HEK293 (cell line): ENCODE data around the gene ZKSCAN4.

Experiments used
- CTCF ChIA-PET: fragments of 350-600 bp; formaldehyde crosslinking; extraction: SDS; loops from one replicate; lab custom pipeline; 2021; ENCODE audit warnings: antibody characterized with exemption; lab: Yijun Ruan, JAX
- POLR2A ChIA-PET: fragments of 300-600 bp; formaldehyde crosslinking; extraction: SDS; loops from one replicate; lab custom pipeline; 2020; ENCODE audit warnings: antibody characterized with exemption, inconsistent platforms; lab: Yijun Ruan, JAX
- H3K27ac ChIP-seq: fragments of 200-500 bp; sonication (Bioruptor generic); 2 replicates; pipeline ENCODE4 v1.5.1; 2014; ENCODE audit warnings: low read depth, low read length, control low read depth, inconsistent platforms; ENCODE audit errors: extremely low read depth
- H3K36me3 ChIP-seq, 2 experiments: fragments of 200-500 bp in 1 of 2; sonication (Bioruptor generic) in 1 of 2; 1 replicate in 1 of 2; 2 replicates in 1 of 2; pipeline ENCODE4 v1.5.1; 2014 to 2017; ENCODE audit warnings: inconsistent platforms in 2 of 2, low read length in 2 of 2; ENCODE audit not compliant: control insufficient read depth in 2 of 2, insufficient read depth in 1 of 2
- H3K4me1 ChIP-seq: fragments of 200-500 bp; sonication (Bioruptor generic); 2 replicates; pipeline ENCODE4 v1.5.1; 2014; ENCODE audit warnings: mild to moderate bottlenecking, low read length, inconsistent platforms; ENCODE audit not compliant: control insufficient read depth, insufficient read depth
- H3K4me3 ChIP-seq: 2 replicates; pipeline ENCODE4 v1.5.1; 2011; ENCODE audit warnings: low read depth, mild to moderate bottlenecking, control low read depth, low read length, moderate library complexity
- H3K9me3 ChIP-seq: fragments of 200-500 bp; sonication (Bioruptor generic); 2 replicates; pipeline ENCODE4 v1.5.1; 2014; ENCODE audit warnings: low read depth, low read length, inconsistent platforms; ENCODE audit not compliant: control insufficient read depth, insufficient read depth
- ATF2 ChIP-seq: fragments of 450-650 bp; formaldehyde crosslinking; IDR thresholded peaks from 2 replicates; pipeline ENCODE4 v1.5.1; 2016; ENCODE audit warnings: missing biosample characterization, missing genetic modification characterization, low read depth
- KLF16 ChIP-seq: fragments of 450-650 bp; formaldehyde crosslinking; IDR thresholded peaks from 2 replicates; pipeline ENCODE4 v1.5.1; 2017; ENCODE audit warnings: missing biosample characterization, missing genetic modification characterization
- KLF17 ChIP-seq: fragments of 450-650 bp; formaldehyde crosslinking; IDR thresholded peaks from 2 replicates; pipeline ENCODE4 v1.5.1; 2016; ENCODE audit warnings: missing biosample characterization, missing genetic modification characterization
- KLF8 ChIP-seq: fragments of 450-650 bp; formaldehyde crosslinking; IDR thresholded peaks from 2 replicates; pipeline ENCODE4 v1.5.1; 2016; ENCODE audit warnings: missing biosample characterization, missing genetic modification characterization
- MZF1 ChIP-seq: fragments of 450-650 bp; formaldehyde crosslinking; IDR thresholded peaks from 2 replicates; pipeline ENCODE4 v1.5.1; 2017; ENCODE audit warnings: missing biosample characterization, missing genetic modification characterization, borderline replicate concordance
- OSR2 ChIP-seq: fragments of 450-650 bp; formaldehyde crosslinking; IDR thresholded peaks from 2 replicates; pipeline ENCODE4 v1.5.1; 2016; ENCODE audit warnings: missing biosample characterization, missing genetic modification characterization
- OVOL3 ChIP-seq: fragments of 450-650 bp; formaldehyde crosslinking; IDR thresholded peaks from 2 replicates; pipeline ENCODE4 v1.5.1; 2016; ENCODE audit warnings: missing biosample characterization, missing genetic modification characterization
- SCRT1 ChIP-seq: fragments of 450-650 bp; formaldehyde crosslinking; IDR thresholded peaks from 2 replicates; pipeline ENCODE4 v1.5.1; 2016; ENCODE audit warnings: missing biosample characterization, missing genetic modification characterization, borderline replicate concordance
- SP2 ChIP-seq: fragments of 450-650 bp; formaldehyde crosslinking; IDR thresholded peaks from 2 replicates; pipeline ENCODE4 v1.5.1; 2016; ENCODE audit warnings: missing biosample characterization, missing genetic modification characterization
- YY2 ChIP-seq: fragments of 450-650 bp; formaldehyde crosslinking; IDR thresholded peaks from 2 replicates; pipeline ENCODE4 v1.5.1; 2016; ENCODE audit warnings: missing biosample characterization, missing genetic modification characterization
- ZBTB10 ChIP-seq: fragments of 450-650 bp; formaldehyde crosslinking; IDR thresholded peaks from 2 replicates; pipeline ENCODE4 v1.5.1; 2016; ENCODE audit warnings: missing biosample characterization, missing genetic modification characterization
- ZBTB44 ChIP-seq: fragments of 450-650 bp; IDR thresholded peaks from 2 replicates; pipeline ENCODE4 v1.5.1; 2018; ENCODE audit warnings: missing biosample characterization, mild to moderate bottlenecking, missing genetic modification characterization
- ZIC2 ChIP-seq: fragments of 450-650 bp; formaldehyde crosslinking; IDR thresholded peaks from 2 replicates; pipeline ENCODE4 v1.5.1; 2016; ENCODE audit warnings: missing biosample characterization, missing genetic modification characterization
- ZNF10 ChIP-seq: fragments of 450-650 bp; formaldehyde crosslinking; IDR thresholded peaks from 2 replicates; pipeline ENCODE4 v1.5.1; 2017; ENCODE audit warnings: missing biosample characterization, missing genetic modification characterization
- ZNF114 ChIP-seq: fragments of 450-650 bp; formaldehyde crosslinking; IDR thresholded peaks from 2 replicates; pipeline ENCODE4 v1.5.0; 2017; ENCODE audit warnings: missing biosample characterization, missing genetic modification characterization
- ZNF211 ChIP-seq: fragments of 450-650 bp; formaldehyde crosslinking; IDR thresholded peaks from 2 replicates; pipeline ENCODE4 v1.5.1; 2016; ENCODE audit warnings: low read depth, missing biosample characterization, missing genetic modification characterization
- ZNF24 ChIP-seq: fragments of 450-650 bp; formaldehyde crosslinking; IDR thresholded peaks from 2 replicates; pipeline ENCODE4 v1.5.1; 2016; ENCODE audit warnings: missing biosample characterization, missing genetic modification characterization
- ZNF280C ChIP-seq: fragments of 450-650 bp; formaldehyde crosslinking; IDR thresholded peaks from 2 replicates; pipeline ENCODE4 v1.5.1; 2016; ENCODE audit warnings: missing biosample characterization, missing genetic modification characterization
- ZNF37A ChIP-seq: fragments of 450-650 bp; IDR thresholded peaks from 2 replicates; pipeline ENCODE4 v1.5.1; 2018; ENCODE audit warnings: missing biosample characterization, missing genetic modification characterization
- ZNF394 ChIP-seq: fragments of 450-650 bp; formaldehyde crosslinking; IDR thresholded peaks from 2 replicates; pipeline ENCODE4 v1.5.1; 2016; ENCODE audit warnings: missing biosample characterization, missing genetic modification characterization, mild to moderate bottlenecking, moderate library complexity, borderline replicate concordance
- ZNF521 ChIP-seq: fragments of 450-650 bp; formaldehyde crosslinking; IDR thresholded peaks from 2 replicates; pipeline ENCODE4 v1.5.1; 2017; ENCODE audit warnings: missing biosample characterization, mild to moderate bottlenecking, missing genetic modification characterization
- ZNF530 ChIP-seq: fragments of 450-650 bp; formaldehyde crosslinking; IDR thresholded peaks from 2 replicates; pipeline ENCODE4 v1.5.1; 2016; ENCODE audit warnings: low read depth, missing biosample characterization, missing genetic modification characterization
- ZNF561 ChIP-seq: fragments of 450-650 bp; IDR thresholded peaks from 2 replicates; pipeline ENCODE4 v1.5.1; 2018; ENCODE audit warnings: missing biosample characterization, missing genetic modification characterization, borderline replicate concordance
- ZNF585B ChIP-seq: fragments of 450-650 bp; formaldehyde crosslinking; IDR thresholded peaks from 2 replicates; pipeline ENCODE4 v1.5.1; 2016; ENCODE audit warnings: missing biosample characterization, missing genetic modification characterization
- ZNF664 ChIP-seq: fragments of 450-650 bp; formaldehyde crosslinking; IDR thresholded peaks from 2 replicates; pipeline ENCODE4 v1.5.1; 2016; ENCODE audit warnings: missing biosample characterization, missing genetic modification characterization
- ZNF701 ChIP-seq: fragments of 450-650 bp; formaldehyde crosslinking; IDR thresholded peaks from 2 replicates; pipeline ENCODE4 v1.5.1; 2016; ENCODE audit warnings: missing biosample characterization, missing genetic modification characterization
- ZNF76 ChIP-seq: fragments of 450-650 bp; formaldehyde crosslinking; IDR thresholded peaks from 2 replicates; pipeline ENCODE4; 2016; ENCODE audit warnings: low read depth, missing biosample characterization, missing genetic modification characterization, borderline replicate concordance
- ZNF768 ChIP-seq: fragments of 450-650 bp; formaldehyde crosslinking; IDR thresholded peaks from 2 replicates; pipeline ENCODE4 v1.5.1; 2018; ENCODE audit warnings: missing biosample characterization, mild to moderate bottlenecking, missing genetic modification characterization
- ZNF777 ChIP-seq: fragments of 450-650 bp; formaldehyde crosslinking; IDR thresholded peaks from 2 replicates; pipeline ENCODE4 v1.5.1; 2017; ENCODE audit warnings: missing biosample characterization, missing genetic modification characterization, borderline replicate concordance
- ZXDB ChIP-seq: fragments of 450-650 bp; formaldehyde crosslinking; IDR thresholded peaks from 2 replicates; pipeline ENCODE4 v1.5.1; 2016; ENCODE audit warnings: missing biosample characterization, missing genetic modification characterization

ZKSCAN4 gene

GRCh38 chr6:28213213-28213523 lies 38.9 kb downstream of the ZKSCAN4 start (continued):
- no peak for TF ChIP-seq KLF16 (tag by site-specific recombination)
- 0 out of 2 replicates have a peak, but pooled peaks have one; percentile 2 for TF ChIP-seq ZNF664 (tag by site-specific recombination)
- TF ChIP-seq YY2 (tag by site-specific recombination) = no peak
- no peak for TF ChIP-seq ZNF768 (tag by site-specific recombination)
- TF ChIP-seq ZNF394 (tag by site-specific recombination) = peak; percentile 11; the same call in 1 of the 2 replicates
- 0 out of 2 replicates have a peak, but pooled peaks have one; percentile 8 for TF ChIP-seq MZF1
- TF ChIP-seq SP2 (tag by site-specific recombination) = no peak
- no peak for TF ChIP-seq ZIC2 (tag by site-specific recombination)
- TF ChIP-seq ZNF10 = no peak
- no peak for TF ChIP-seq KLF8 (tag by site-specific recombination)
- TF ChIP-seq ZXDB (tag by site-specific recombination) = 0 out of 2 replicates have a peak, but pooled peaks have one; percentile 4
- TF ChIP-seq ZBTB44 = no peak
- no peak for TF ChIP-seq ZNF37A (tag by site-specific recombination)
- no peak for TF ChIP-seq ZNF280C (tag by site-specific recombination)
- TF ChIP-seq SCRT1 = no peak

GRCh38 chr6:28212510-28213212 lies 39.4 kb downstream of the ZKSCAN4 start:
- H3K27ac ChIP-seq = peak overlapping the region; percentile 64
- ChIA-PET CTCF (interaction anchor here (0.7 to 0.9 kb wide), 2 partner anchors 43 to 69 kb away, joined by 3 read pairs; no protein-coding TSS in a partner anchor), POLR2A (interaction anchor here (1.0 to 1.1 kb wide), 2 partner anchors 71 to 143 kb away, joined by 3 to 5 read pairs; partner anchors contain the start of gene ZKSCAN8)
- peak overlapping the region; percentile 54 for H3K4me3 ChIP-seq
- H3K4me1 ChIP-seq = no peaks in the 10 kb centered on the region; the same call in 1 of the 2 replicates
- H3K36me3 ChIP-seq = no peaks in the 10 kb centered on the region
- no peaks in the 10 kb centered on the region for H3K9me3 ChIP-seq
- TF ChIP-seq ZNF530 (tag by site-specific recombination) (no peak), ZNF76 (tag by site-specific recombination) (peak; percentile 66; the same call in 1 of the 2 replicates), OVOL3 (tag by site-specific recombination) (0 out of 2 replicates have a peak, but pooled peaks have one; percentile 51), ZNF561 (tag by site-specific recombination) (peak; percentile 92), ZNF777 (tag by site-specific recombination) (no peak), OSR2 (peak; percentile 69; the same call in 1 of the 2 replicates), ZNF114 (tag by site-specific recombination) (no peak), ATF2 (tag by site-specific recombination) (peak; percentile 91), ZNF585B (no peak), ZNF24 (peak; percentile 98), ZNF521 (no peak), ZNF701 (tag by site-specific recombination) (no peak), KLF17 (tag by site-specific recombination) (peak; percentile 86), ZBTB10 (no peak), ZNF211 (no peak)
